NCI-H1048 (cell line): Measurements from ENCODE around the gene TRIM44.
"Not testable (repeated sequence)": the region's sequence is repeated elsewhere in the genome, so short reads cannot be mapped to it uniquely, and the experiment has no call there.

ENCODE experiments used
- DNase-seq: peaks from one replicate; lab custom pipeline; 2025; lab: John Stamatoyannopoulos, UW

The TRIM44 gene

DNA sequence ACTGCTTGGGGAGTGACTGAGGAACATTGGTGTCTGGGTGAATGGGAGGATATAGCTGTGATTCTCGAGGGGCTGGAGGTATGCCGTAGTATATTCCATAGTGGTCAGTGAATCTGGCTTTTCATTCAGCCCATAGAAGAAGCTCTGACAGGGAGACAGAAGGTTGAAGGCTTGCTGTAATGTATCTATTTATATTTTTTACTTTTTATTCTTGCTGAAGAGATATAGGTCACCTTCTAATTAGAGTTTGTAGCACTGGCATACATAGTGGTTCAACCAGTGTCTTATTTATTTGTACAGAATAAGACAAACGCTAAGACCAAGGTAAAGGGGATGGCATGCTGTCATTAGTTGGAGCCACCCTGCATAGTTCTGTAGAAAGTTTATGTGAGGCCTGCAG, 10.0 kb downstream of the TRIM44 start:
- DNase-seq: no peak

DNA sequence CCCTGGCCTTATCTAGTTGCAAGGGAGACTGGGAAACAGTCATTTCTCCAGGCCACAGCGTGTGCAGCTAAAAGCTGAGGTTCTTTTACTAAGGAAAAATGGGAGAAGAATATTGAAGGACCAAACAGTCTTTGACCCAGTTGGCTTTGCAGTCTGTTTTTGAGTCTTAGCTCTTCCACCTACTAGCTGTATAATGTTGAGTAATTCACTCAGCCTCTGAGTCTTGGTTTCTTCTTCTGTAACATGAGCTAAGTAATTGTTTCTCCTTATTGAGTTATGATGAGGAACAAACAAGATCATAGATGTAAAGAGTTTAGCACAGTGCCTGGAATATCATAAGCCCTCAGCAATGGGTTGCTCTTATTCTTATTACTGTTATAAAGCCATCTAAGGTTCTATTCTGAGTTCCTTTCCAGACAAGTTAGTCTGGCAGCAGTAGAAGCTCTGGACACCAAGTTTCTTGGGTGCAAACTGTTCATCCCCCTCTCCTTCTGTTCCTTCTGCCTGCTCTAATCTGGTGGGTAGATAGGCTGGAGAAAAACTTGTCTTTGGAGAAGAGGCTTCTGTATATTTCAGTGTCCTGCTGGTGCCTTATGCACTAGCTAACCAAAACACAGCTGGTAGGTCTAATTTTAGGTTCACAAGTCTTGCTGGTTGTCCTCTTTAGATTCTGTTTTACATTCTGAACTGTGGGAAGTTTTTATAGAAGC, 13.5 kb downstream of the TRIM44 start:
- DNase-seq: no peak

DNA sequence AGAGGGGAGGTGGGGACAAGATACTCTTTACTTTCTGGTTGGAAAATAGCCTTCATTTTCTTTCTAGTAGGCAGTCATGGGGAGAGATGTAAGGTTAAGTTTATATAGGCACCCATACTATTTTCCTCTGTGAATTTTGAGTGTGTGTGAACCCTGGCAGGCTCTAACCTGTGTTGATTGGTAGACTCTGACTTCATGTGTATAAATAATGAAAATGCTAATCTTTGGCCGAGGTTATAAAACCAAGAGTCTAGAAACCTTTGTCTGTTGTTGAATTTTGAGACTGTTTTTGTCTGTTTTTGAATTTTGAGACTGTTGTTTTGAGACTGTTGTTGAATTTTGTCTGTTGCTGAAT, 14.0 kb downstream of the TRIM44 start:
- no peak for DNase-seq

DNA sequence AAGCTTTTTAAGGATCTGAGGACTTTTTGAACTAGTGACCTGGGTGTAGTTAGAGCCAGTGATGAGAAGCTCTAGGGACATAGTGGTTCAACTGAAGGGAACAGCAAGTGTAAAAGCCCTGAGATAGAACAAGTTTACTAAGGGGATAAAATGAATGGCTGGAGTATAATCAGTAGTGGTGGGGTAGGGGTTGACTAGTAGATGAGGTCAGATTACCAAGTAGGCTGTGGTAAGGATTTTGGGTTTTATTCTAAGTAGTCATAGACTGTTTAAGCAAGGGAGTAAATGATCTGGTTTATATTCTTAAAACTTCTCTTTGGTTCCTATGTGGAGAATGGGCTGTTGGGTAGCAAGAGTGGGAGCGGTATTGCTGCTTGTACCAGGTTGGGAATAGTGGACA, 15.3 kb downstream of the TRIM44 start:
- DNase-seq: no peak

DNA sequence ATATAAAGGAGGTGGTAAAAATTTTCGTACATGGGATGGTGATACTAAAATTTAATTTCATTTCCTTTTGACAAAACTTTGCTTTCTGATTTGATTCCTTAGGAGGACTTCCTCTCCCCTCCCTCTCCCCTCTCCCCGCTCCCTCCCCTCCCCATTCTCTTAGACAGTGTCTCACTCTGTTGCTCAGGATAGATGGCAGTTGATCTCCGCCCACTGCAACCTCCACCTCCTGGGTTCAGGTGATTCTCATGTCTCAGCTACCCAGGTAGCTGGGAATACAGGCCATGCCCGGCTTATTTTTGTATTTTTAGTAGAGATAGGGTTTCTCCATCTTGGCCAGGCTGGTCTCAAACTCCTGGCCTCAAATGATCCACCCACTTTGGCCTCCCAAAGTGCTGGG, 15.9 kb downstream of the TRIM44 start:
- DNase-seq: no peak

DNA sequence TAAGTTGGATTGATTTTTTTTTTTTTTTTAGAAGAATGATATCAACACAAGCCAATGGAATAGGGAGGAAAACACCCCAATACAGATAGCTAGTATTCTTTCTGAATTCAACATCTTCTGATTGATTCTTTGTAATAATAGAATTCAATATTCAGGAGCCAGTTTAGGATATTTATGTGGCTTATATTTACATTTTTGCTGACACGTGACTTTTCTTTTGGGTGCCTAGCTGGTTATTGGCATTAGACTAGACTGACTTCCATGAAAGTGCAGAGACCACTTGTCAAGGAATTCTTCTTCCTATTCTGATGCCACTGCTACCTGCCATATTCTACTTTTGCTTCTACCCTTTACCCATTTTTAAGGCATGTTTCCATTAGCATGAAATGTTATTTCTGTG, 16.4 kb downstream of the TRIM44 start:
- DNase-seq: no peak

DNA sequence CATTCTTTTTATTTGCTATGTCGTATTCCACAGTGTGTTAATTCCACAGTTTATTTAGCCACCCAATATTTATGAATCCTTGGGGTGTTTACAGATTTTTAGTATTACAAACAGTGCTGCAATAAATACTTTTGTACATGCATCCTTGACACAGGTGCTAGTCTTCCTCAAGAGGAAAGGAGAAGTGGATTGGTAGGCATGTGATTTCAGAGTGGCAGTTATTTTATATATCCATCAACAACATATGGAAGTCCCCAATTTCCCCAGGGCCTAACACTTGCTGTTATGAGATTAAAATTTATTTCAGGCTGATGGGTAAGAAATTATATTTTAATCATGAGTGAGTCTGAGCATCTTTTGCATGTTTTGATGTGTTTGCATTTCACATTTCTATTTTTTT, 17.9 kb downstream of the TRIM44 start:
- no peak for DNase-seq

DNA sequence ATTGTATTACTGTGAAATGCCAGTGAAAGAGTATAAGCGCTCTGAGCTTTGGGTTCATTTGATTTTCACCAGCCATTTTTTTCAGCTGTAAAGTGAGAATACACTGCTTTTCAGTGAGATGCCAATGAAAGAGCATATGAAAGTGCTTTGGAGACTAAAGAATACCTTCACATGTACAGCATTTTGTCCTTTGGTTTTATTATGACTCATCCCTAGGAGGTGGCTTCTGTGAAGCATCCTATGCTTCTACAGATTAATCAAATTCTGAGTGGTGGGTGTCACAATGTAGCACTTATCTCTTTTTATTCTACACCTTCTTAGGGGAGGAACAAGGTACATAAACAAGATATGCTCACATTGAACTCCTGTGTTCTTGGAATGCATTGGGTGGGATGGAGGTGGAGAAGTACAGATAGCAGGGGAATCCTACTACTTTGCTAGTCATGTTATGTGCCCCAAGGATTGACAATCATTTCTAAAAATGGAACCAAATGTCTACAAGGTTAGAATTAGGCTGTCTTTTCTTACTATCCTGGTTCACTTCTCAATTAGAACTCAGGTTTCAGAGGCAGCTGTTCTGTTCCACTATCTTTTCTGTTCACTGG, 18.7 kb downstream of the TRIM44 start:
- no peak for DNase-seq

DNA sequence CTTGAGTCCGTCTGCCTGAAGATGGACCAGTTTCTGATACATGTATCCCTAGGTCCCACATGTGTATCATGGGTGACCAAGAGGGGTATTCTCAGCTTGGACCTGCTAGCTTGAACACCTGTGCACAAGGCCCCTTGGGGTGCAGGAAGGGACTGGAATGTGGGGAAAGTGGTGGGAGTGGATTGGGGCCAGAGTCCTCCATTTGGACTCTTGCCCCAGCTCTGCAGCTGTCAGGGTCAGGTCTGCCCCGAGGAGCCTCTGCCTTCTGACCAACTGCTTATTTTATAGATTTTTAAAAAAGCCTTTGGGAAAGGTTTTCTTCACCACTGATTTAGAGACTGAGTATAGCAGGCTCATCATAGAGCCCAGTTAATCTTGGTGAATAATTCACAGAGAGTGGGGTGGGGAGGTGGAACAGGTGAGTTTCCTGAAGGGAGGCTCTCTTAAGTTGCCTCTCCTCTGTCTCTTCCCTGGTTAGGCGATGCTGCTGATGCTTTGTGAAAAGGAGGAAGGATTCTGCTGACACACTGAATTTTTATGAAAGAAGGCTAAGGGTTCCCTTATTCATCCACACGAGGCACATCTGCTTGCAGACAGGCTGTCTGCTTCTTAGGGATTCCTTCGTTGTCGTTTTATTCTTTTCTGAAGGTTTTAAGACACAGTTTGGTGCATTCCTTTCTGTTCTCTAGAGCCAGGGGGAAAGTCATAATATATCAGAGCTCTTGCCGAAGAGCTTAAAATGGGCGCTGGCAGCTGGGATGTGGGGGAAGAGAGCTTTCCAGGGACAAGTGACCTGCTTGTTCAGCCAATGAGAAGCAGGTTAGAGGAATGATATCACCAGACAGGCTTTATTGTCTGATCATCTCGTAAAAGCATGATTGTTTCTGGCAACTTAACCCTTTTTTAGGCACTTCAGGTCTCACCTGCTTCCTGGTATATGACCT, 19.9 kb downstream of the TRIM44 start:
- DNase-seq: no peak

DNA sequence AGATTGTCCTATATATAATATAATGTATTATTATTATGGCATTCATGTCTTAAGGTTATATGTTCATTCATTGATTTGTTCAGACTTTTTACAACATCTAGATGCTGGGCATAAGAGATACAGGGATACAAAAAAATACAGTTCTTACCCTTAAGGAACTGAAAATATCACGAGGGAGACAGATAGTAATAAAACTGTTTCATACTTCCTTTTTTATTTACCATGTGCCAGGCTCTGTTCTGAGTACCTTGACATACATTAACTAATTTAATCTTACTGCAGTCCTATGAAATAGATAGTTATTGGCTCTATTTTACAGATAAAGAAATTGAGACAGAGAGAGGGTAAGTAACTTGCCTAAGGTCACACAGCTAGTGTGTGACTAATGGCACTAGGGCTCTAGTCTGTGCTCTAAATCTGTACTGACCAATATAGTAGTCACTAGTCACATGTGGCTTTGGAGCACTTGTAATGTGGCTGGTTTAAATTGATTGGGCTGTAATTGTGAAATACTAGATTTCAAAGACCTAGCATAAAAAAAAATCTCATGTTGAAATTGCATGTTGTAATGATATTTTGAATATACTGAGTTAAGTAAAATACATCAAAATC, 21.3 kb downstream of the TRIM44 start:
- no peak for DNase-seq

DNA sequence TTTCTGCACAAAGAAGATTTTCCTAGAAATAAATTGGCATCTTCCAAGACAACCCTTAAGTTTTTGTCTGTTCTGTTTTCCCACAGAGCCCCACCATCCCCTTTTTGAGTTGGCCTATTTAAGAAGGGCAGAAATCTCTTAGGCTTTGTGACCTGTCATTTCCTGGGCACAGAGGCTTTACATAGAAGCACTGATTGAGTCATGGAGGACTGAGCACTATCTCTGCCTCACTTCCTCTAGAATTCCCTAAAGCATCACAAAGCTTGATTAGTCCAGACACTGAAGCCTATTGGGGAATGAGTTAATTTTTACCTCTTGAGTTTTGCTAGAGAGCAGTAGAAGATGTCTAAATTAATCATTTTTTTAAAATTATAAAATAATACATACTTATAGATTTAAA, 25.4 kb downstream of the TRIM44 start:
- DNase-seq: no peak

DNA sequence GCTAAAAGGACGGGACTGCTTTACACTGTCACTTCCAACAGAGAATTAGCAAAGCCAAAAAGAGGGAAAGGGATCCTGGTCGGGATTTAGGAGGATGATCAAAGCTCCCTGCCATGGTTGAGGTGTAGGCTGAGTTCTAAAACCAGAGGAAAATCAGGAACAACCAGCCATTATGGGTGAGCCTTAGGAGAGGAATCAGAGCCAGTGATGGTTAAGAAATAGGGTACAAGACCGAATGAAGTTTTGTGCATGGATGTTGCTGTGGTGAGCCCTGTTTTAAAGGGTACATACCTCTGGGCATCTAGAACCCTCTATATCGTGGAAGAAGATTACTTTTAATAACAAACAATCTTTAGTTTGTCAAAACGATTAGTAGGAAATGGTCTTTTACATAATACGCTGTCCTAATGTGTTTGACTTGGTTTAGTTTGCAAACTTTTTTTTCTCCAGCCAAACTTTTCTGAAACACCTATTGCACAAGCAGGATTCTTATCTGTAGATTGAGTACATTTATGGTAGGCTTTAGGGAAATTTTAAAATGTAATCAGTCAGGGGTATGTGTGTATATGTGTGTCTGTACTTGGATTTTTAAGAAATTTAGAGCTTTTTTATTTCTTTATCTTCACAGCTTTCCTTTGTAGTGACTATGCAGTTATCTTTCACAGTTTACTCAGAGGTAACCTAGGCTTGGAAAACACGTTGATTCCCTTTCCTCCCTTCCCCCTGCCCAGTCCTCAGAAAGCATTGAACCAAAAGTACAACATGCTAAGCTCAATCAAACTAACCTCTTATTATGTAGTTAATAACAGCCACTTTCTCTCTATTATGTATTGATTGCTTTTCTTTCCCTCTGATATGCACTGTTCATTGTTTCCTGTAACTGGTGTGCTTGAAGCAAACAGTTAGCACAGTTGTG, 26.8 kb downstream of the TRIM44 start:
- no peak for DNase-seq

DNA sequence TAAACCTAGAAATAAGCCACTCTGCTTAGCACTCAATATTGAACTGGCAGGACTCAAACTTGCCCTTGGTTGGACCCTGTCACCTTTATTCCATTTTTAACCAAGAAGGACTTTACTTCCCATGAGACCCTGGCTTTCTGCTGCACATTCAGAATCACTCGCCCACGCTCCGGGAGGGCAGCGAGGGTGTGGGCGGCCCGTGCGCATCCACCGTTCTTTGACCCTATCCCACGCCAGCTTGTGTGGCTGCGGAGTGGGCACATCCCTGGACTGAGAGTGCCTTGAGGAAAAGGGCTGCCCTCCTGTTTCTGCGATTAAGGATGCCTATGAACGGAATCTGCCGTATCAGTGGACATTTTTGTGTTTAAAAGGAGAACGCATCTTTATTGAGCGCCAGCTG, 39.6 kb downstream of the TRIM44 start:
- no peak for DNase-seq

DNA sequence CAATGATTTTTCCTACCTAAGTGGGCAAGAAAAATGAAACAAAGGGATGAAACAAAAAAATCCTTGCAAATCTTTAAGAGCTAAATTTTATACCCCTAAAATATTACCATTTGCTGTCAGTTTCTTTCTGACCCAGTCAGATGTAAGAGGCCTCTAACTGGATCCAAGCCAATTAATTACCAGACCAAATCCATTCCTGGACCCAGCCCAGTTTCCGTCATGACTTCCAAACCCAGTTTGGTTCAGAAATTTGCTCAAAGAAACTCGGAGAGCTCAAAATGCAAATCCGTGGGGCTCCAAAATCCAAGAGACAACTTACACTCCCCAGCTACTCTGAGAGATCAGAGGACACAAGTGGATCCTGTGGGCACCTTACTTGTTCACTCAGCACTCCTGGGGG, 46.8 kb downstream of the TRIM44 start:
- DNase-seq: no peak

DNA sequence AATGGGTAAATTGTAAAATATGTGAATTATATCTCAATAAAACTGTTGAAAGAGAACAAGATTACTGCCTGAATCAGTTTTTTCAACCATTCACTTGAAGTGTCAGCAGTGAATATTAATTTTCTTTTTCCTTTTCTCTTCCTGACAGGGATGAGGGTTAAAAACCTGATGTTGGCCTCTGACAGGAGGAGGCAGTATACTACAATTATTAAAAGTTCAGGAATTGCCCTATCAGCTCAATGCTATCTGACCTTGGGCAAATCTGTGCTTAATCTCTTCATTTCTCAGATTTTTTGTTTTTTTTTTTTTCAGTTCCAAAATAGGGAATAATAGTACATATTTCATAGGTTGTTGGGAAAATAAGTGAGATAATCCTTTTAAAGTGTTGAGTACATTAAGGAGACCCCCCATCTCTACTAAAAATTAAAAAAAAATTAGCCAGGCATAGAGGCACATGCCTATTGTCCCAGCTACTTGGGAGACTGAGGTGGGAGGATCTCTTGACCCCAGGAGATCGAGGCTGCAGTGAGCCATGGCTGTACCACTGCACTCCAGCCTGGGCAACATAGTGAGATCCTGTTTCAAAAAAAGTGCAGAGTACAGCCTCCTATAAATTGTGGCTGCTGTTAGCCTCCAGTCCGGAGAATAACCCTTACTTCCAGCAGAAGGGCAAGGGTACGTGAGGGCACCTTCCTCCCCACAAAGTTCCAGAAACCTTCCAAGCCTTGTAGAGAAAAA, 48.8 kb downstream of the TRIM44 start:
- DNase-seq: no peak

DNA sequence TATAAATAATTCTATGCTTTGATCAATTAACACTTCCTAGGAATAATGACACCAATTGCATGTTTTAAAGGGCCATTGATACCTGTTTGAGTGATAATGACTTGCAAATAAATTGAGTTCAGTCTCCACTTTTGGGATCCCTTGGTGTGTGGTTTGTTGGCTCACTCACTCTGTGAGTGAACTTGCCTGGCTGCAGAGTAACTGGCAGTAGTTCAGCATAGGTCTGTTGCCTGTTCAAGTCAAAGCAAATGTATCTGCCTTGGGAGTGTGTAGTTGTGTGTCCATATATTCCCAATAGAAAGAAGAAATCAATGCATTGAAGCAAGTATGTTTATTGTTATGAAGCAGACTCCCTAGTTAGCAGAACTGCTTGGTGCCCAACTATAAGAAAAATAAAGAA, 49.3 kb downstream of the TRIM44 start:
- no peak for DNase-seq

DNA sequence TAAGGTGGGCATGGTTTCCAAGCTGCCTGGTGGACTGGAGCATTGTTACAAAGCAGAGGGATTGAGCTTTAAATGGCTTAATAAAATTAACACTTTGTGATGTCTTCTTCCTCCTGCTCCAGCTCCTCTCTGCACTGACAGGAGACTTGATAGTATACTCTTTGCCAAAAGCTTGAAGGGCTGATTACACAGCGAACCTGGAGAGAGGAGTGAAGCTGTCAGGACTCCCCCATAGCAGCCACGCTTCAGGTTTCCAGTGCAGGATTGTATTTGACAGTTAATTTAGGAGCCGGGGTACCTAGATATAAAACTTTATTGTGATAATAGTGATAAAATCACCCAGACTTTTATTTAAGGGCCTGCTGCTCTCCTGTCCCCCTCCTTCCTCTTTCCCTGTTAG, 50.0 kb downstream of the TRIM44 start:
- DNase-seq: no peak

DNA sequence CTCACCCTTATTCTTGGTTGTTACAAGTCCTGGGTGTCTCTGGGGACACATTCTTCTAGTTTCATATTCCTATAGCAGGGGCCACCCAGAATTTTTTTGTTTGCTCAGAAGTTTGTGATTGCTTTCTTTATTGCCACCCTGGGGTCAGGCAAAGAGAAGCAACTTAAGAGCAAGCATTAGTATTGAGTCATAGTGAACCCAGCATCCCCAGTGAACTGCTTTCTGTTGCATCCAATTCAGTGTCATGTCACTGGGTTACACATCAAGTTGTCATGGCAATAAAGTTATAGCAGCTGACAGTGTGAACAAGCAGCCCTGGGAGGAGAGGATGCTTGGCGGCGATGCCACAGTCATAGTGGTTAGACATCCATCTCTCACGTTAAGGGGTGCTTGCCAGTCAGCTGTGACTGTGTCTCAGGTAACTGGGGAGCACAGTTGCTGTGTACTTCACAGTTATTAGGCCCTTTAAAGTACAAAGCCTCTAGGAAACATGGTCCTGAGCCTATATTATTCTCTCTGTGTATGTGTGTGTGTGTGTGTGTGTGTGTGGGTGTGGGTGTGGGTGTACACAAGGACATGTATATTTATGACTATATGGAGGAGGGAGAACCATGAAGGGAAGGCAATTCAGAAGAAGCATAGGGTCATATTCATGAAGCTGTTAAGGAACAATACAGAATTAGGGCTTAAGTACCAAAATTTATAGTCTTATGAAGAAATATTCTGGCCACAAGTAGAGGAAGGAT, 52.5 kb downstream of the TRIM44 start:
- no peak for DNase-seq

DNA sequence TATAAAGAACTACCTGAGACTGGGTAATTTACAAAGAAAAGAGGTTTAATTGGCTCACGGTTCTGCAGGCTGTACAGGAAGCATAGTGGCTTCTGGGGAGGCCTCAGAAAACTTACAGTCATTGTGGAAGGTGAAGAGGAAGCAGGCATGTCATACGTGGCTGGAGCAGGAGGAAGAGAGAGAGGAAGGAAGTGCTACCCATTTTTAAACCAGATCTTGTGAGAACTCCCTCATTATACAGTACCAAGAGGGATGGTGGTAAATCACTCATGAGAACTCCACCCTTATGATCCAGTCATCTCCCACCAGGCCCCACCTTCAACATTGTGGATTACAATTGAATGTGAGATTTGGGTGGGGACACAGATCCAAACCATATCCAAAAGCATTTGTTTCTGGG, 53.1 kb downstream of the TRIM44 start:
- not testable (repeated sequence) for DNase-seq

DNA sequence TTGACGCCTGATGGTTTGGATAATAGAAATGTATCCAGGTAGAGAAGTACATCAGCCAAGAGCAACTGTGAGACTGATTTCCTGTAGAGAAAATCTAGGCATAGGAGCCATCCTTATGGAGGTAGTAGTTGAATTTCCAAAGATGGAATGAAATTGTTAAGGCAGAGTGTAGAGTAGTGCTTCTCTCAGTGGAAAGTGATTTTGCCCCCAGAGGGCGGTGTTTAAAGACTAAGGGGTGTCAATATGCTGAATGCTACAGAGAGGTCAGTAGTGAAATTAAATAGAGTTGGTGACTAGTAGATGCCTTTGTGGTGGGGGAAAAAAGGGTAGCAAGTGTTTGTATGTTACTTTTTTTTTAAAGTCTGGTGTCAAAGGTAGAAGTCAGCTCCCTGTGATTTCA, 54.5 kb downstream of the TRIM44 start:
- no peak for DNase-seq
